K562 (cell line): ENCODE data around the gene TCP11. TPM values are rescaled to one million over a fixed set of nuclear protein-coding genes. Genes with fewer than 3 reads are reported as not detected.

Source experiments
- ATAC-seq: fragments of 200-7000 bp; cut with Tn5 transposase; 3 replicates; pipeline ENCODE4 v1.9.1; 2020; ENCODE audit warnings: moderate library complexity
- BruUV-seq: library from RNA; stranded (reverse); fragments of 400-500 nt; replicated peaks from 2 replicates; lab custom pipeline; 2021; lab: Mats Ljungman, UMichigan
- CTCF ChIA-PET: fragments of 300-600 bp; formaldehyde crosslinking; extraction: SDS; loops from one replicate; lab custom pipeline; 2021; ENCODE audit warnings: low intra/inter-chr PET ratio; lab: Yijun Ruan, JAX
- POLR2A ChIA-PET: fragments of 300-600, 350-650 bp; sonication (Branson Sonifier 250); formaldehyde crosslinking; extraction: SDS; loops from one replicate; lab custom pipeline; 2021; ENCODE audit warnings: antibody characterized with exemption, inconsistent platforms; lab: Yijun Ruan, JAX
- DNase-seq, 4 experiments: peaks; one replicate each; pipeline versions ENCODE4 v3.0.0 to v3.0.0-alpha.2; 2011 to 2018; ENCODE audit warnings: low spot score in 3 of 4, mixed read lengths in 3 of 4; ENCODE audit errors: extremely low read depth in 1 of 4
- FAIRE-seq: peaks from 2 replicates; lab custom pipeline; 2011; peaks lifted over from hg19 to GRCh38; lab: Jason Lieb, UNC
- H2AFZ ChIP-seq: 2 replicates; pipeline ENCODE4 v1.6.0; 2011; ENCODE audit warnings: low read depth, low read length, control low read depth, inconsistent platforms
- H3K27ac ChIP-seq: fragments of 200-600 bp; 3 replicates; pipeline ENCODE4 v1.8.0; 2011; ENCODE audit warnings: low read depth, mild to moderate bottlenecking, control low read depth, inconsistent platforms, low read length, moderate library complexity, mixed read lengths; ENCODE audit errors: extremely low read depth
- H3K27me3 ChIP-seq, 2 experiments: fragments of 300-600 bp in 1 of 2; 2 replicates in 1 of 2; 3 replicates in 1 of 2; pipeline versions ENCODE4 v1.6.0 to v1.8.0; 2011; ENCODE audit warnings: inconsistent platforms in 2 of 2, low read length in 2 of 2, mild to moderate bottlenecking in 1 of 2, mixed read lengths in 1 of 2, moderate library complexity in 1 of 2; ENCODE audit not compliant: control insufficient read depth in 2 of 2, insufficient read depth in 2 of 2
- H3K36me3 ChIP-seq: fragments of 300-600 bp; 3 replicates; pipeline ENCODE4 v1.8.0; 2011; ENCODE audit warnings: mild to moderate bottlenecking, low read length, inconsistent platforms; ENCODE audit not compliant: control insufficient read depth, insufficient read depth
- H3K4me1 ChIP-seq, 2 experiments: fragments of 200-600 bp in 1 of 2; replicated peaks in 1 of 2; 2 replicates in 1 of 2; 3 replicates in 1 of 2; pipeline versions ENCODE4 v1.5.1 to v1.8.0; 2011; ENCODE audit warnings: inconsistent platforms in 2 of 2, low read length in 2 of 2, mild to moderate bottlenecking in 1 of 2, mixed read lengths in 1 of 2, moderate library complexity in 1 of 2; ENCODE audit not compliant: control insufficient read depth in 2 of 2, insufficient read depth in 2 of 2
- H3K4me2 ChIP-seq: 2 replicates; pipeline ENCODE4 v1.6.1; 2011; ENCODE audit warnings: low read length, control low read depth, inconsistent platforms, mixed read lengths; ENCODE audit not compliant: insufficient read depth
- H3K4me3 ChIP-seq: fragments of 200-600 bp; sonication (generic), shearing (Covaris generic); 2 replicates; pipeline ENCODE4 v1.5.1; 2016; ENCODE audit warnings: control low read depth, inconsistent platforms
- H3K79me2 ChIP-seq: fragments of 200-600 bp; 3 replicates; pipeline ENCODE4 v1.8.0; 2011; ENCODE audit warnings: low read length, inconsistent platforms; ENCODE audit not compliant: control insufficient read depth, insufficient read depth
- H3K9ac ChIP-seq, 2 experiments: 2 replicates each; pipeline versions ENCODE4 v1.6.0 to v1.6.1; 2011; ENCODE audit warnings: low read depth in 2 of 2, low read length in 2 of 2, control low read depth in 1 of 2, inconsistent platforms in 1 of 2, mild to moderate bottlenecking in 1 of 2, mixed read lengths in 1 of 2; ENCODE audit not compliant: insufficient read depth in 1 of 2
- H3K9me1 ChIP-seq: one replicate; pipeline ENCODE4 v1.6.0; 2011; ENCODE audit warnings: inconsistent platforms, mild to moderate bottlenecking, low read length, moderate library complexity; ENCODE audit not compliant: control insufficient read depth, insufficient read depth
- H3K9me3 ChIP-seq: replicated peaks from 2 replicates; pipeline ENCODE4 v1.5.1; 2011; ENCODE audit warnings: low read depth, low read length, inconsistent platforms; ENCODE audit not compliant: control insufficient read depth, insufficient read depth
- H4K20me1 ChIP-seq: replicated peaks from 2 replicates; pipeline ENCODE4 v1.6.1; 2011; ENCODE audit warnings: low read length, inconsistent platforms, mixed read lengths; ENCODE audit not compliant: control insufficient read depth, insufficient read depth
- BHLHE40 ChIP-seq: IDR thresholded peaks from 2 replicates; pipeline ENCODE4 v1.6.1; 2011; ENCODE audit warnings: low read length, improper control_type of control experiment
- CREBBP ChIP-seq: IDR thresholded peaks from one replicate; pipeline ENCODE4 v1.6.1; 2012; ENCODE audit warnings: low read depth, mild to moderate bottlenecking, control low read depth, inconsistent platforms, low read length
- FOXK1 ChIP-seq: sonication (generic); formaldehyde crosslinking; IDR thresholded peaks from 2 replicates; pipeline ENCODE4 v1.8.0; 2022; ENCODE audit warnings: missing genetic modification reagents, mild to moderate bottlenecking, borderline replicate concordance
- HNRNPLL ChIP-seq: fragments of 200-400 bp; formaldehyde crosslinking; IDR thresholded peaks from 2 replicates; pipeline ENCODE4 v1.6.1; 2017; ENCODE audit warnings: low read length, low read depth, mild to moderate bottlenecking; ENCODE audit not compliant: poor library complexity, severe bottlenecking
- KDM1A ChIP-seq, 2 experiments: fragments of 450-650 bp; IDR thresholded peaks; 2 replicates each; pipeline ENCODE4 v1.6.1; 2016; ENCODE audit warnings: mild to moderate bottlenecking in 2 of 2
- MYBL2 ChIP-seq, 2 experiments: fragments of 450-650 bp in 1 of 2; sonication (generic) in 1 of 2; formaldehyde crosslinking in 1 of 2; IDR thresholded peaks; 2 replicates each; pipeline versions ENCODE4 v1.6.1 to v1.8.1; 2017 to 2022; ENCODE audit warnings: borderline replicate concordance in 1 of 2, inconsistent platforms in 1 of 2, low read depth in 1 of 2, mild to moderate bottlenecking in 1 of 2, missing genetic modification reagents in 1 of 2, moderate library complexity in 1 of 2
- RBM14 ChIP-seq: fragments of 200-400 bp; formaldehyde crosslinking; IDR thresholded peaks from 2 replicates; pipeline ENCODE4 v1.6.1; 2018; ENCODE audit warnings: low read depth, mild to moderate bottlenecking, low read length, moderate library complexity, borderline replicate concordance; ENCODE audit not compliant: insufficient read depth
- SMARCA5 ChIP-seq: fragments of 450-650 bp; IDR thresholded peaks from 2 replicates; pipeline ENCODE4 v1.6.1; 2016
- SPI1 ChIP-seq: IDR thresholded peaks from 2 replicates; pipeline ENCODE4 v1.6.1; 2011; ENCODE audit warnings: low read depth, low read length, control low read depth, borderline replicate concordance
- SRSF1 ChIP-seq: fragments of 200-400 bp; formaldehyde crosslinking; IDR thresholded peaks from 2 replicates; pipeline ENCODE4 v1.6.1; 2017; ENCODE audit warnings: mild to moderate bottlenecking, low read depth, low read length, moderate library complexity
- TARDBP ChIP-seq: fragments of 450-650 bp; IDR thresholded peaks from 2 replicates; pipeline ENCODE4 v1.6.1; 2016
- TSC22D4 ChIP-seq: fragments of 450-650 bp; IDR thresholded peaks from 2 replicates; pipeline ENCODE4 v1.6.1; 2016; ENCODE audit warnings: missing genetic modification characterization, missing biosample characterization, control low read depth
- ZFP36 ChIP-seq: fragments of 150-350 bp; IDR thresholded peaks from 2 replicates; pipeline ENCODE4 v1.6.1; 2018; ENCODE audit warnings: low read length, low read depth; ENCODE audit not compliant: partially characterized antibody
- ZNF764 ChIP-seq: fragments of 250-450 bp; sonication (Bioruptor Pico); IDR thresholded peaks from 2 replicates; pipeline ENCODE4 v1.4.0; 2020; ENCODE audit warnings: low read depth, mild to moderate bottlenecking, moderate library complexity
- WGBS: fragments of 100-300 bp; shearing (Covaris generic); methylation state at CpG from one replicate; pipeline ENCODE4 v1.1.6; 2016; ENCODE audit warnings: low coverage, mixed read lengths; ENCODE audit not compliant: insufficient coverage; ENCODE audit errors: missing lambda C conversion rate; 5-methylcytosine and 5-hydroxymethylcytosine counted together
- in situ Hi-C: fragments of 300-500 bp; cut with MboI; formaldehyde crosslinking; loops from 4 replicates; pipeline ENCODE4 v1.15.0; 2018; ENCODE audit warnings: inconsistent platforms, mixed read lengths
- intact Hi-C: fragments of 100-400 bp; cut with micrococcal nuclease; formaldehyde crosslinking; loops from 2 replicates; pipeline ENCODE4 v1.14.2; 2022
- polyA plus RNA-seq, 8 experiments: library from polyadenylated mRNA; depleted of rRNA in 4 of 8; stranded (reverse) in 5 of 8; unstranded in 3 of 8; fragments of >200 nt; fragmentation: Nextera tagmentation in 2 of 8; fragmentation: Illumina TruSeq in 1 of 8; extraction: Ambion mirVana in 2 of 8; extraction: Trizol in 1 of 8; gene quantifications; 2 replicates each; pipeline versions ENCODE4 v1.2.1 to v1.2.3, GENCODE V29; 2011 to 2014; ENCODE audit warnings: inconsistent platforms in 1 of 8, missing spikeins in 1 of 8
- total RNA-seq, 7 experiments: library from RNA; depleted of rRNA in 6 of 7; stranded (reverse); fragments of >200 nt in 6 of 7; fragmentation: Illumina TruSeq in 2 of 7; extraction: Trizol in 2 of 7; gene quantifications; 2 replicates each; pipeline versions ENCODE4 v1.2.1 to v1.2.3, GENCODE V29; 2011 to 2021; ENCODE audit warnings: low replicate concordance in 1 of 7
- TF ChIP-seq, protein P1 (sequence below), 2 experiments: fragments of 450-650 bp in 1 of 2; sonication (generic) in 1 of 2; formaldehyde crosslinking; conservative IDR thresholded peaks; 2 replicates each; pipeline versions ENCODE4 v1.4.0 to v1.8.1; 2020 to 2022; ENCODE audit warnings: mild to moderate bottlenecking in 1 of 2, missing genetic modification reagents in 1 of 2
- TF ChIP-seq, protein P2 (sequence below): fragments of 250-450 bp; sonication (Bioruptor Pico); IDR thresholded peaks from 2 replicates; pipeline ENCODE4 v1.4.0; 2020; ENCODE audit warnings: borderline replicate concordance
- TF ChIP-seq, protein P3 (sequence below): IDR thresholded peaks from 2 replicates; pipeline ENCODE4 v1.6.1; 2011; ENCODE audit not compliant: insufficient read length; ENCODE audit errors: extremely low read depth

TCP11 gene
- total and polyA plus RNA-seq, 9 of the 15 experiments (the other 6 are each of a cell fraction or from before 2014, with no cell fraction given): not detected

DNA sequence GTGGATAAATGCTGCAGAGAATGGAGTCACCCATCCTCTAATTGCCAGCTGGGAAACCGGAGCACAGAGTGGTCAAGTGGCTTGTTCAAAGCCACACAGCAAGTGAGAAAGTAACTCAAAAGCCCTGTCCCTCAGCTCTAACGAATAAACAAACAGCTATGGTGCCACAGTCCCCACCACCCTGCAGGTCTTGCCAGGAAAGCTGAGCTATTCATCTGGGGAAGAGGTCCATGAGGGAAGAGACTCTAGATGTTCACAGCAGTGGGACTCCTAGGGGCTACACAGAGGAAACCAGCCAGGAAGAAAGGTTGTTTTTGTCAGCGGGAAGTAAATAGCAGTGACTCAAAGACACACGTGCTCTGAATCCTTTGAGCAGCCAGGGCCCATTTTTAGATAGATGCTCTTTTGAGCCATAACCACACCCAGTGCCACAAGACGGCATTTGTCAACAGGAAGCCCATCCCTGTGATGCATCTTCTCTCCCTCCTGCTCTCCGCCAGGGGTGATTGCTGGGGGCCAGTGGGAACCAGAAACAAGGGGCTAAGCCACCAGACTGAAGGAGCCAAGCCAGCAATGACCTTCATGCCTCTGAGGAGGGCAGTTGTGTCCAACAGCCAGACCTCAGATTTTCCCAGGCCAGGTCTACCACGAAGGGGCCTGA lies 32.4 kb upstream of the TCP11 start:
- no TSS peak for BruUV-seq
- Histone ChIP-seq H3K9me1 (no peaks in the 10 kb centered on the region), H3K36me3 (no peaks in the 10 kb centered on the region), H3K4me3 (no peak overlapping the region), H3K27ac (no peak overlapping the region), H3K4me2 (no peak overlapping the region), H3K4me1 (no peaks in the 10 kb centered on the region; a peak in 1 of 5 replicates), H3K9ac (peak overlapping the region in 1 of 2 experiments; percentile 19; a peak in 1 of 4 replicates), H3K27me3 (peaks cover 9 to 30% of the 10 kb centered on the region in 2 experiments), H3K9me3 (0 out of 2 replicates have a peak, but pooled peaks cover 3% of the 10 kb centered on the region), H2AFZ (no peak overlapping the region), H3K79me2 (no peaks in the 10 kb centered on the region), H4K20me1 (no peaks in the 10 kb centered on the region)
- WGBS: 2% methylated on average over 7 of the region's 7 CpGs
- ChIA-PET CTCF (no interaction called here), POLR2A (interaction anchor here (0.6 to 1.6 kb wide), 3 partner anchors 12 to 35 kb away, joined by 3 to 7 read pairs (median 4); no protein-coding TSS in a partner anchor)
- in situ Hi-C loops (no loop called here), intact Hi-C loops (no loop called here)
- DNase-seq (no peak), FAIRE-seq (no peak), ATAC-seq (peak; percentile 40; the same call in 1 of the 3 replicates)
- TF ChIP-seq SRSF1 (no peak), SPI1 (no peak), ZNF764 (CRISPR knock-in tag) (no peak), SMARCA5 (0 out of 2 replicates have a peak, but pooled peaks have one; percentile 40), MYBL2 (IDR thresholded peaks at IDR 0.05; ENCODE audit: low read depth) (no peak), MYBL2 (CRISPR knock-in tag; IDR thresholded peaks at IDR 0.05; ENCODE audit: borderline replicate concordance) (no peak), TARDBP (no peak), RBM14 (no peak), KDM1A (IDR thresholded peaks at IDR 0.05) (no peak), ZFP36 (peak; percentile 76), BHLHE40 (peak; percentile 42; the same call in 1 of the 2 replicates), HNRNPLL (no peak), CREBBP (no peak), FOXK1 (CRISPR knock-in tag) (0 out of 2 replicates have a peak, but pooled peaks have one; percentile 7), TSC22D4 (no peak)
- TF ChIP-seq, protein P1, sequence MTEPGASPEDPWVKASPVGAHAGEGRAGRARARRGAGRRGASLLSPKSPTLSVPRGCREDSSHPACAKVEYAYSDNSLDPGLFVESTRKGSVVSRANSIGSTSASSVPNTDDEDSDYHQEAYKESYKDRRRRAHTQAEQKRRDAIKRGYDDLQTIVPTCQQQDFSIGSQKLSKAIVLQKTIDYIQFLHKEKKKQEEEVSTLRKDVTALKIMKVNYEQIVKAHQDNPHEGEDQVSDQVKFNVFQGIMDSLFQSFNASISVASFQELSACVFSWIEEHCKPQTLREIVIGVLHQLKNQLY (CRISPR knock-in tag; conservative IDR thresholded peaks at IDR 0.05): no peak
- TF ChIP-seq, protein P2, sequence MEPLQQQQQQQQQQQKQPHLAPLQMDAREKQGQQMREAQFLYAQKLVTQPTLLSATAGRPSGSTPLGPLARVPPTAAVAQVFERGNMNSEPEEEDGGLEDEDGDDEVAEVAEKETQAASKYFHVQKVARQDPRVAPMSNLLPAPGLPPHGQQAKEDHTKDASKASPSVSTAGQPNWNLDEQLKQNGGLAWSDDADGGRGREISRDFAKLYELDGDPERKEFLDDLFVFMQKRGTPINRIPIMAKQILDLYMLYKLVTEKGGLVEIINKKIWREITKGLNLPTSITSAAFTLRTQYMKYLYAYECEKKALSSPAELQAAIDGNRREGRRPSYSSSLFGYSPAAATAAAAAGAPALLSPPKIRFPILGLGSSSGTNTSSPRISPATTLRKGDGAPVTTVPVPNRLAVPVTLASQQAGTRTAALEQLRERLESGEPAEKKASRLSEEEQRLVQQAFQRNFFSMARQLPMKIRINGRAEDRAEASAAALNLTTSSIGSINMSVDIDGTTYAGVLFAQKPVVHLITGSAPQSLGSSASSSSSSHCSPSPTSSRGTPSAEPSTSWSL: no peak
- TF ChIP-seq, protein P3, sequence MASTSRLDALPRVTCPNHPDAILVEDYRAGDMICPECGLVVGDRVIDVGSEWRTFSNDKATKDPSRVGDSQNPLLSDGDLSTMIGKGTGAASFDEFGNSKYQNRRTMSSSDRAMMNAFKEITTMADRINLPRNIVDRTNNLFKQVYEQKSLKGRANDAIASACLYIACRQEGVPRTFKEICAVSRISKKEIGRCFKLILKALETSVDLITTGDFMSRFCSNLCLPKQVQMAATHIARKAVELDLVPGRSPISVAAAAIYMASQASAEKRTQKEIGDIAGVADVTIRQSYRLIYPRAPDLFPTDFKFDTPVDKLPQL: no peak
